IPS DF 6.9 (cell line): ENCODE measurements around the gene NSD2.
"Not testable (repeated sequence)": the region's sequence is repeated elsewhere in the genome, so short reads cannot be mapped to it uniquely, and the experiment has no call there.

Source experiments
- DNase-seq: peaks from one replicate; pipeline ENCODE4 v3.0.0-alpha.2; 2013; ENCODE audit warnings: low read depth, low spot score
- H3K27ac ChIP-seq: one replicate; pipeline ENCODE4 v1.5.1; 2013; ENCODE audit warnings: low read length, control low read depth
- H3K27me3 ChIP-seq: 2 replicates; pipeline ENCODE4 v1.6.1; 2013; ENCODE audit warnings: mild to moderate bottlenecking, low read length; ENCODE audit not compliant: control insufficient read depth, insufficient read depth
- H3K36me3 ChIP-seq: 2 replicates; pipeline ENCODE4 v1.6.1; 2013; ENCODE audit warnings: low read length; ENCODE audit not compliant: control insufficient read depth, insufficient read depth
- H3K4me1 ChIP-seq: 2 replicates; pipeline ENCODE4 v1.6.1; 2013; ENCODE audit warnings: low read length; ENCODE audit not compliant: control insufficient read depth, insufficient read depth
- H3K4me3 ChIP-seq: 2 replicates; pipeline ENCODE4 v1.5.1; 2013; ENCODE audit warnings: mild to moderate bottlenecking, low read length
- H3K9me3 ChIP-seq: 2 replicates; pipeline ENCODE4 v1.6.1; 2013; ENCODE audit warnings: low read length, inconsistent platforms; ENCODE audit not compliant: control insufficient read depth, insufficient read depth
- WGBS: extraction: QIAGEN DNeasy Blood & Tissue Kit; methylation state at CpG from one replicate; pipeline ENCODE4 v1.1.7; 2013; ENCODE audit warnings: mixed read lengths, missing lambda C conversion rate; ENCODE audit not compliant: insufficient read length, insufficient coverage; 5-methylcytosine and 5-hydroxymethylcytosine counted together

NSD2 gene

DNA sequence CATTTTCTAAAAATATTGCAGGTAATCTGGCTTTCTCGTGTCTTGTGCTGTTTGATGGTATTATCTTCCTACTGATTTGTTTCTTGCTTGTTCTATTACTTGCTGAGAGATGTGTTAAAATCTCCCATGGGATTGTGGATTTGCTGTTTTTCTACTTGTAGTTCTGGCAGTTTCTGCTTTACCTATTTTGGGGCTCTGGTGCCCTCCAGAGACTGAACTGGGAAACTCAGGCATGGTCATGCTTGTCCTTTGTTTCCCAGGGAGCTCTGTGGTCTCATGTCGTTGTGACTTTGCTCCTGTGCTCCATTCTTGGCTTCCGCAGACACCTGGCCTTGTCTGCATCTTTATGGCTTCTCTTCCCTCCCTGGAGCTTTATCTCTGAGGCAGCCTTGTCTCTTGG lies 39.5 kb downstream of the NSD2 start:
- Histone ChIP-seq H3K9me3 (no peaks in the 10 kb centered on the region), H3K36me3 (no peaks in the 10 kb centered on the region), H3K4me1 (0 out of 2 replicates have a peak, but pooled peaks cover 1% of the 10 kb centered on the region), H3K27ac (no peak overlapping the region), H3K27me3 (no peaks in the 10 kb centered on the region), H3K4me3 (no peak overlapping the region)
- peak; percentile 22 for DNase-seq
- no CpG with 5 or more reads among the region's 3 CpGs for WGBS

DNA sequence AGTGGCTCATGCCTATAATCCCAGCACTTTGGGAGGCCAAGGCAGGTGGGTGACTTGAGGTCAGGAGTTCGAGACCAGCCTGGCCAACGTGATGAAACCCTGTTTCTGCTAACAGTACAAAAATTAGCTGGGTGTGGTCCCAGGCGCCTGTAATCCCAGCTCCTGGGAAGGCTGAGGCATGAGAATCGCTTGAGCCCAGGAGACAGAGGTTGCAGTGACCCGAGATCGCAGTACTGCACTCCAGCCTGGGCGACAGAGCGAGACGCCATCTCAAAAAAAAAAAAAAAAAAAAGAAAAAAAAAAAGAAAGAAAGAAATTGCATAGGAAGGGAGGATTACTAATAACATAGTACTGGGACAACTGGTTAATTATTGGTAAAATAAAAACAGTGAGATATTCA lies 40.1 kb downstream of the NSD2 start:
- not testable (repeated sequence) for H3K27ac ChIP-seq, H3K9me3 ChIP-seq, H3K4me3 ChIP-seq, H3K4me1 ChIP-seq, H3K27me3 ChIP-seq, DNase-seq, H3K36me3 ChIP-seq
- WGBS: no CpG with 5 or more reads among the region's 9 CpGs

DNA sequence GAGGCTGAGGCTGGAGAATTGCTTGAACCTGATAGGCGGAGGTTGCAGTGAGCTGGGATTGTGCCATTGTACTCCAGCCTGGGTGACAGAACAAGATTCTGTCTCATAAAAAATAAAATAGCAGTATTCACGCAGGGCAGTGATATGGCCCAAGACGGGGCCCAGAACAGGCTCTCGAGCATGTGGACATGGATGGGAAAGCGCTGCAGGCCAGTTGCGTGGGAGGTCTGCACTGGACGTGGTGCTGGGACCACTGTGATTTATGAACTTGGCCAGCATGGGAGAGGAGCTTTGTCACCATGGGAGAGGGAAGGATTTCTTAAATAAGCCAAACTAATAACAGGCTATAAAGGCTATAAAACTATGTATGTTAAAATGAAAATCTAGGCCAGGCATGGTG lies 51.6 kb downstream of the NSD2 start:
- H3K27ac ChIP-seq: no peak overlapping the region
- no peaks in the 10 kb centered on the region for H3K9me3 ChIP-seq
- H3K4me1 ChIP-seq: no peaks in the 10 kb centered on the region
- WGBS: no CpG with 5 or more reads among the region's 7 CpGs
- H3K4me3 ChIP-seq: no peak overlapping the region
- no peaks in the 10 kb centered on the region for H3K27me3 ChIP-seq
- peaks cover 6% of the 10 kb centered on the region; the same call in 1 of the 2 replicates for H3K36me3 ChIP-seq
- no peak for DNase-seq

DNA sequence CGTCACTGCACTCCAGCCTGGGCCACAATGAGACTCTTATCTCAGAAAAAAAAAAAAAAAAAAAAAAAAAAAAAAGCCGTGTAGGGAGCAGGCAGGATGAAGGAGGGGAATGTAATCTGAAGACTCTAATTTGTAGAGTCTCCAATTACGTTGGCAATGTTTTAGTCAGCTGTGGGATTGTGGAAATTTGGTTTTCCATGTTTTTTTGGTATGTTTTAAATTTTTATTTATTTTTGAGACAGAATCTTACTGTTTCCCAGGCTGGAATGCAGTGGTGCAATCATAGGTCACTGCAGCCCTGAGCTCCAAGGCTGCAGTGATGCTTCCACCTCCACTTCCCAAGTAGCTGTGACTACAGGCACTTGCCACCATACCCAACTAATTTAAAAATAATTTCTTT lies 56.5 kb downstream of the NSD2 start:
- H3K27me3 ChIP-seq: no peaks in the 10 kb centered on the region
- WGBS: no CpG with 5 or more reads among the region's 3 CpGs
- H3K9me3 ChIP-seq: no peaks in the 10 kb centered on the region
- peaks cover 8% of the 10 kb centered on the region; the same call in 1 of the 2 replicates for H3K36me3 ChIP-seq
- no peak overlapping the region for H3K27ac ChIP-seq
- H3K4me3 ChIP-seq: no peak overlapping the region
- DNase-seq: no peak
- no peaks in the 10 kb centered on the region for H3K4me1 ChIP-seq

DNA sequence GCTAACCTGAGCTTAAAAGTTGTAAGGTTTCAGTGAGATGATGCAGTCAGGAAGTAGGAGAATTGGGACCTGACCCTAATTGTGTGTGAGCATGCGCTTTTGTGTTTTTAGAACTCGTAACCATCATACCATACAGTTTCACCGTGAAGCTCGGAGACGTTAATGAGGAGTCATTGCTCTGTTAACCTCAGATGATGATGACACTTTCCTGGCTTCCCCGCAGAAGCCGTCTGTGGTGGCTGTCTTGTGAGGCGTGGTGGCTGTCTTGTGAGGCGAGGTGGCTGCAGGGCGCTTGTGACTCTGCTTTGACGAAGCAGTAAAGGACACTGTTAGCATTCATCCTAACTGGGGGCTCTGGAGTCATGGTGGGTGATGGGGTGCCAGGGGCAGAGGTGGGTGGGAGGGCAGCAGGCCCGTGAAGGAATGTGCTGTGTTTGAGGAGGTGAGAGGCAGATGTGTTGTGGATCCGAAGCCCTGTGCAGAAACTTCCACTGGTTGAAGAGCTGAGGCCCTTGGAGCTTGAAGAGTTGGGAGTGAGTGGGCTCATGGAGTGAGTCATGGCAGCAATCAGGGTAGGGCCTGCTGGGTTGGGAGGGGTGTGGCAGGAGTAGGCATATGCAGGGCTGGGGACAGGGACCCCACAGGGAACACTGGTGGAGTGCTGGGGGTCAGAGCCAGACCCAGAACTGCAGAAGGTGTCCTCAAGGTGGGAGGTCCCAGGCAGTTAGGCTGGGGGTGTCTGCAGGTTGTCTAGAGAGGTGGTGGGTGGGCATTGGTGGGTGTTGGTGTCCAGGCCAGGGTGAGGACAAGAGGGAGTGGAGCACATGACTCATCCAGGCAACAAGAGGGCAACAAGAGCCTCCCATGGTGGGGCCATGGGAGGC lies 57.4 kb downstream of the NSD2 start:
- WGBS: no CpG with 5 or more reads among the region's 13 CpGs
- no peak for DNase-seq
- no peaks in the 10 kb centered on the region for H3K4me1 ChIP-seq
- no peaks in the 10 kb centered on the region for H3K9me3 ChIP-seq
- no peak overlapping the region for H3K27ac ChIP-seq
- H3K36me3 ChIP-seq: peaks cover 8% of the 10 kb centered on the region; the same call in 1 of the 2 replicates
- no peak overlapping the region for H3K4me3 ChIP-seq
- H3K27me3 ChIP-seq: no peaks in the 10 kb centered on the region

DNA sequence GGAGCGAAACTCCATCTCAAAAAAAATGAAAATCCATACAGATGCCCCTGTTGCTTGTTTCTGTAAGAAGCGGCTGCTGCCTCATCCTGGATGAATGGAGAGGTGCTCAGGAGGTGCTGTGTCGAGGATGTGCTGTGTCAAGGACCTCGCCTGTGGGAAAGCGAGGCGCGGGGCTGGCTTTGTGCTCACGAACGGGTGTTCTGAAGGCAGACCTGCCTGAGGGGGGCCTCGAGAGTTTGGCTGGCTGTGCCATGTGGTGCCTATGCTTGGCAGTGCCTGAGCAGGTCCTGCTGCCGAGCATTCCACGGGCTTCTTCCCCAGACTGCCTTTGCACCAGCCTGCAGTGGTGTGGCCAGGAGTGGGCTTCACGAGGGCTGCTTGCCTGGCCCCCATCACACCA lies 61.5 kb downstream of the NSD2 start:
- H3K36me3 ChIP-seq: peaks cover 15% of the 10 kb centered on the region
- no CpG with 5 or more reads among the region's 13 CpGs for WGBS

DNA sequence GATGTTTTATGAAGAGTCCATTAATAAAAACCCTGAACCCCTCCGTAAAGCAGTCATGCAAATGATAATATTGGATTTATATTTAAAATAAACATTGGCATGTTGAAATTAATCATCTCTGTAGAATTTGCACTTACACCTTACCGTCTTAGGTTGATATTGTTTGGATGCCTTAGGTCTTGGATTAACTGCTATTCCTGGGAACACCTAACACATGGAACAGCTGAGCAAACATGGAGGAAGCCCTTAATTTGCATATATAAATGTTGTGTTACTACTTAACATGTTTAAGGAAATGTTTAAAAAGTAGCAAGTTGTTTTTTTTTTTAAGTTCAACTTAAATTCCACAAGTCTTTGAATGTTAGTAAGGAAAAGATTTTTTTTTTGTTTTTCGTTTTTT lies 62.5 kb downstream of the NSD2 start:
- no peak overlapping the region for H3K27ac ChIP-seq
- no peaks in the 10 kb centered on the region for H3K27me3 ChIP-seq
- no peaks in the 10 kb centered on the region for H3K9me3 ChIP-seq
- peaks cover 15% of the 10 kb centered on the region for H3K36me3 ChIP-seq
- H3K4me1 ChIP-seq: no peaks in the 10 kb centered on the region
- no peak for DNase-seq
- WGBS: 100% methylated on average over 1 of the region's 3 CpGs
- H3K4me3 ChIP-seq: no peak overlapping the region

More for the DNA sequence above, 61.5 kb downstream of the NSD2 start:
- no peaks in the 10 kb centered on the region for H3K27me3 ChIP-seq
- H3K4me3 ChIP-seq: no peak overlapping the region
- no peak for DNase-seq
- no peak overlapping the region for H3K27ac ChIP-seq
- no peaks in the 10 kb centered on the region for H3K9me3 ChIP-seq
- H3K4me1 ChIP-seq: no peaks in the 10 kb centered on the region

DNA sequence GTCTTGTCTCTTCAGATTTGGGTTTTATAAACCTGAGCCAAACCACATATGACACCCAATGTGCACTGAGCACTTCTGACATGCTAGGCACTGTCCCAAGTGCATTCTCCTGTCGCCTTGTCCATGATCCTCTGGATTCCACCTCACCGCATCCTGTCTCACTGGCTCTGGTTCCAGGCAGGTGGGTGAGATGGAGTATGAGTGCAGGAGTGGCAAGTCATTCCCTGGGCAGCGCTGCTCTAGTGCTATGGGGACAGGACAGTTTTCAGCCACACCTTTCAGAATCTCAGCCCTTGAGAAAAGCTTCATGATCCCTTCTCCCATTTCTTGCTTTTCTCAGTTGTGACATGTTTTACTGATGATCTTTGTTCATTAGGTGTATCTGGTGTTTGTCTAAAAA lies 66.4 kb downstream of the NSD2 start:
- no CpG with 5 or more reads among the region's 3 CpGs for WGBS
- no peaks in the 10 kb centered on the region for H3K9me3 ChIP-seq
- H3K36me3 ChIP-seq: peaks cover 9% of the 10 kb centered on the region
- H3K4me1 ChIP-seq: no peaks in the 10 kb centered on the region
- H3K27ac ChIP-seq: no peak overlapping the region
- no peak for DNase-seq
- no peaks in the 10 kb centered on the region for H3K27me3 ChIP-seq
- H3K4me3 ChIP-seq: no peak overlapping the region

DNA sequence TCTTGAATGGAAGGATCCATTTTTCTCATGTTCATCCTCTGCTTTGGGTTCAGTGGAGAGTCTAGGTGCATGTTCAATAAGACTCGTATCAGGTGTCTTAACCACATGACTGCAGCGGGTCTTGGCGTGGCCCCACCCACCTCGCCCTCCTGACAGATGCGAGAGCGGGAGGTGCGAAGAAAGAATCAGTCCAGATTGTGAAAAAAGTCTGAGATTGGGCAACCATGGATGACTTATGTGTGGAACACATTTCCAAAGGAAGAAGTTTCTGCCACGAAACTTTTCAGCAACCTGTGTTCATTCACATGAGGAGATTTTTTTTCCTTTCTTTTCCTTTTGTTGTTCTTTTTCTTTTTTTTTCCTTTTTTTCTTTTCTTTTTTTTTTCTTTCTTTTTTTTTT lies 66.8 kb downstream of the NSD2 start:
- Histone ChIP-seq H3K36me3 (peaks cover 11% of the 10 kb centered on the region), H3K4me3 (no peak overlapping the region), H3K27me3 (no peaks in the 10 kb centered on the region), H3K9me3 (no peaks in the 10 kb centered on the region), H3K27ac (no peak overlapping the region), H3K4me1 (no peaks in the 10 kb centered on the region)
- DNase-seq: no peak
- WGBS: no CpG with 5 or more reads among the region's 8 CpGs

DNA sequence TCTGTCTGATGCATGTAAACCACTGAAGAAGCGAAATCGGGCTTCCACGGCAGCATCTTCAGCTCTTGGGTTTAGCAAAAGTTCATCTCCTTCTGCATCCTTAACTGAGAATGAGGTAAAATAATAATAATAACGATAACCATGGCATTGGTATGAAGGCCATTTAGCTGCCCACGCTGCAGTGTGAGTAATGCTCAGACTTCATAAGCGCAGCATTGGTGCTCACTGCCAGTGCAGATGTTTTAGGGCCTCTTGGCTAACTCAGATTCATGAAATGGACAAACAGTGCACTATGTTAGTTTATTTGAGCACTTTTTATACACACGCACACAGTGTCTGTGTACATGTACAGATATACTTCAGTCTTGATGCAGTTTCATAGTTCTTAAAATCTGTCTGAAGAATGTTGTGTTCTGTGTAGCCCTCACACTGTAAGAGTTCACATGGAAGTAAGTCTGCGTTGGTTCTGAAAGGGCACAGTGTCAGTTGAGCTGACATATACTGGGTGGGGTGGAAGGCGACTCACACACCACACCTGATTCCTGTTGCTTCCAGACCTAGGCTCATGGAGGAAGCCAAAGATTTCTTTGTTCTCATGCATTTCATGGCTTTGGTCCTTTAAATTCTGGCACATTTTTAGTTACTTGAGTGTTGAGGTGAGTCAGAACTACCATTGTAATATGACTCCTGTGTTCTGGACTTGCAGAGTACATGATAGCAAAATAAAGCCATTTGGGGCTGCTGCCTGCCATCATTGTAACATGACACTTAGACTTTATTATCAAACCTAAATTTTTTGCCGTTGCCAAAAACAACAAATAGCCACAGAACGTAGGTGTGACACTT lies 68.7 kb downstream of the NSD2 start:
- H3K27me3 ChIP-seq: no peaks in the 10 kb centered on the region
- H3K4me3 ChIP-seq: no peak overlapping the region
- no peak overlapping the region for H3K27ac ChIP-seq
- peaks cover 12% of the 10 kb centered on the region; the same call in 1 of the 2 replicates for H3K36me3 ChIP-seq
- H3K4me1 ChIP-seq: no peaks in the 10 kb centered on the region
- WGBS: no CpG with 5 or more reads among the region's 11 CpGs
- H3K9me3 ChIP-seq: no peaks in the 10 kb centered on the region
- no peak for DNase-seq
